Epithelial cell of umbilical artery (primary cell): Measurements from ENCODE around the gene MINDY2. TPM values are rescaled to one million over a fixed set of nuclear protein-coding genes. Genes with fewer than 3 reads are reported as not detected.

Experiments
- total RNA-seq: library from RNA; depleted of rRNA; stranded (reverse); fragments of >200 nt; gene quantifications from 2 replicates; pipeline ENCODE4 v1.2.3, GENCODE V29; 2014

Gene MINDY2
- 6.8 and 13.7 TPM in 2 replicates for total RNA-seq

DNA sequence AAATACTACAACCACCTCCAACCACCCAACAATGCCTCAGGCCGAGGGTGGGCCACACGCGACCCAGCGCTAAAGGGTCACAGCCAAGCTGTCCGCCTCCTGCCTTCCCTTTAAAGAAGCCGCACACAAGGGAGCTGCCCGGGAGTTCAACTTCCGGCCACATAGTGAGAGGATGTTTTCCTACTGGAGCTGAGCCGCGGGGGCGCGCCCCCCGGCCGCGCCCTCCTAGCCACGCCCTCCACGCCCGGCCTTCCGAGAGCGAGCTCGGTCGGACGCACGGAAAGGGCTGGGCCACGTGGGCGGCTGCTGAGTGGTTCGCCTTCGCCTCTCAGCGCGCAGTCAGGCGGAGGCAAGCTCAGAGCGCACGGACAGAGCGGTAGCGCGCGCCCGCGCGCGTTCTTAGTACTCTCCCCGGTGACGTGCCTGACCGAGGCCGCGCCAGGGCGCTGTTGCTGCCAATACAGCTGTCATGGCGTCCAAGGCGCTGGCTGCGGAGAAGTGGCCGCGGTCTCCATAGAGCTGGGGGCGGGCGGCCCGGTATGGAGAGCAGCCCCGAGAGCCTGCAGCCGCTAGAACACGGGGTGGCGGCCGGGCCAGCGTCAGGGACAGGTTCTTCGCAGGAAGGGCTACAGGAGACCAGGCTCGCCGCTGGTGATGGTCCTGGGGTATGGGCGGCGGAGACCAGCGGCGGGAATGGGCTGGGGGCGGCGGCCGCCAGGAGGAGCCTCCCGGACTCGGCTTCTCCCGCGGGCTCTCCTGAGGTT, at the start of gene MINDY2:
MINDY2 (plus strand) TSS at position 446 of the 764 bp plus-strand sequence; CDS start at position 540, 94 bp downstream.

GRCh38 chr15:58749532-58750337, 21.4 kb upstream of the MINDY2 start, which contains the start of gene ADAM10:
ADAM10 (minus strand) TSS chr15:58749707; CDS start chr15:58749534, 173 bp downstream.

Other genes starting within 250 kb of the MINDY2 start
- gene ADAM10, start 21.6 kb upstream of the MINDY2 start, total RNA-seq: 144 and 165 TPM in 2 replicates
- gene SLTM, start 162.4 kb downstream of the MINDY2 start, total RNA-seq: 44.8 and 52.0 TPM in 2 replicates
- gene RNF111, start 216.4 kb downstream of the MINDY2 start, total RNA-seq: 13.5 and 16.9 TPM in 2 replicates